HepG2 (cell line): ENCODE data around the gene NOB1. TPM values are rescaled to one million over a fixed set of nuclear protein-coding genes. Genes with fewer than 3 reads are reported as not detected.

Source experiments
- ATAC-seq: fragments of 200-7000 bp; cut with Tn5 transposase; 3 replicates; pipeline ENCODE4 v1.9.1; 2020; ENCODE audit warnings: mild to moderate bottlenecking, moderate library complexity
- Bru-seq: library from RNA; stranded (reverse); fragments of 400-500 nt; gene quantifications from one replicate; lab custom pipeline; 2021; lab: Mats Ljungman, UMichigan
- BruChase-seq, 2 experiments: library from RNA; stranded (reverse); fragments of 400-500 nt; gene quantifications; one replicate each; lab custom pipeline; 2021; lab: Mats Ljungman, UMichigan
- BruUV-seq: library from RNA; stranded (reverse); fragments of 400-500 nt; replicated peaks from 2 replicates; lab custom pipeline; 2021; lab: Mats Ljungman, UMichigan
- CTCF ChIA-PET: fragments of 300-600 bp; formaldehyde crosslinking; extraction: SDS; loops from one replicate; lab custom pipeline; 2021; ENCODE audit warnings: low total read pairs, inconsistent platforms, low intra/inter-chr PET ratio; lab: Yijun Ruan, JAX
- POLR2A ChIA-PET: fragments of 350-600 bp; sonication (Branson Sonifier 250); formaldehyde crosslinking; loops from one replicate; lab custom pipeline; 2020; ENCODE audit warnings: antibody characterized with exemption, inconsistent platforms; lab: Yijun Ruan, JAX
- DNase-seq: peaks from one replicate; pipeline ENCODE4 v3.0.0-alpha.2; 2015; ENCODE audit warnings: low spot score
- FAIRE-seq: peaks from 3 replicates; lab custom pipeline; 2011; peaks lifted over from hg19 to GRCh38; lab: Jason Lieb, UNC
- H2AFZ ChIP-seq: one replicate; pipeline ENCODE4 v1.6.1; 2011; ENCODE audit warnings: low read length, inconsistent platforms
- H3K27ac ChIP-seq: fragments of 300-600 bp; 3 replicates; pipeline ENCODE4 v1.8.0; 2011; ENCODE audit warnings: mixed run types, mild to moderate bottlenecking, mixed read lengths, low read length, inconsistent platforms; ENCODE audit not compliant: insufficient read depth; ENCODE audit errors: extremely low read length
- H3K27me3 ChIP-seq, 2 experiments: fragments of 200-600 bp in 1 of 2; 2 replicates in 1 of 2; 3 replicates in 1 of 2; pipeline versions ENCODE4 v1.6.0 to v1.8.0; 2011; ENCODE audit warnings: low read length in 2 of 2, mild to moderate bottlenecking in 2 of 2, moderate library complexity in 2 of 2, inconsistent platforms in 1 of 2; ENCODE audit not compliant: insufficient read depth in 2 of 2, control insufficient read depth in 1 of 2
- H3K36me3 ChIP-seq, 2 experiments: fragments of 200-600 bp in 1 of 2; replicated peaks in 1 of 2; 2 replicates in 1 of 2; 3 replicates in 1 of 2; pipeline versions ENCODE4 v1.5.1 to v1.8.0; 2011; ENCODE audit warnings: low read length in 2 of 2, inconsistent platforms in 1 of 2; ENCODE audit not compliant: insufficient read depth in 2 of 2, control insufficient read depth in 1 of 2
- H3K4me1 ChIP-seq: 2 replicates; pipeline ENCODE4 v1.5.1; 2012; ENCODE audit warnings: low read length, inconsistent platforms; ENCODE audit not compliant: insufficient read depth
- H3K4me2 ChIP-seq: 2 replicates; pipeline ENCODE4 v1.6.0; 2011; ENCODE audit warnings: low read depth, low read length, inconsistent platforms
- H3K4me3 ChIP-seq, 3 experiments: fragments of 200-600 bp in 1 of 3; sonication (generic), shearing (Covaris generic) in 1 of 3; replicated peaks in 1 of 3; 2 replicates each; pipeline ENCODE4 v1.5.1; 2011 to 2016; ENCODE audit warnings: low read length in 3 of 3, inconsistent platforms in 2 of 3, low read depth in 2 of 3, mild to moderate bottlenecking in 2 of 3, control low read depth in 1 of 3, mixed read lengths in 1 of 3; ENCODE audit not compliant: insufficient read depth in 1 of 3
- H3K79me2 ChIP-seq: one replicate; pipeline ENCODE4 v1.6.1; 2011; ENCODE audit warnings: low read length, inconsistent platforms; ENCODE audit not compliant: insufficient read depth
- H3K9ac ChIP-seq: 2 replicates; pipeline ENCODE4 v1.6.0; 2011; ENCODE audit warnings: mild to moderate bottlenecking, low read depth, low read length, inconsistent platforms; ENCODE audit not compliant: insufficient read depth
- H3K9me3 ChIP-seq: 2 replicates; pipeline ENCODE4 v1.5.1; 2012; ENCODE audit warnings: mild to moderate bottlenecking, low read length
- H4K20me1 ChIP-seq: 2 replicates; pipeline ENCODE4 v1.6.0; 2011; ENCODE audit warnings: inconsistent platforms, mild to moderate bottlenecking, low read length, moderate library complexity; ENCODE audit not compliant: insufficient read depth
- ATAD3A ChIP-seq: sonication (generic); formaldehyde crosslinking; IDR thresholded peaks from 2 replicates; pipeline ENCODE4 v1.4.0; 2020; ENCODE audit warnings: missing genetic modification reagents
- GPBP1L1 ChIP-seq: sonication (generic); formaldehyde crosslinking; IDR thresholded peaks from 2 replicates; pipeline ENCODE4 v1.5.0; 2020; ENCODE audit warnings: mild to moderate bottlenecking, missing genetic modification reagents
- NR2F2 ChIP-seq: IDR thresholded peaks from 2 replicates; pipeline ENCODE4 v1.6.1; 2012; ENCODE audit warnings: low read depth, inconsistent platforms, borderline replicate concordance
- PRDM4 ChIP-seq: sonication (generic); formaldehyde crosslinking; IDR thresholded peaks from 2 replicates; pipeline ENCODE4 v1.9.0; 2021; ENCODE audit warnings: missing genetic modification reagents, borderline replicate concordance
- RBM39 ChIP-seq: fragments of 200-400 bp; formaldehyde crosslinking; IDR thresholded peaks from one replicate; pipeline ENCODE4 v1.6.1; 2018; ENCODE audit warnings: antibody characterized with exemption, mild to moderate bottlenecking, low read depth, low read length; ENCODE audit not compliant: poor library complexity, severe bottlenecking
- SNAPC2 ChIP-seq: sonication (generic); formaldehyde crosslinking; IDR thresholded peaks from 2 replicates; pipeline ENCODE4 v1.8.1; 2022; ENCODE audit warnings: mild to moderate bottlenecking, missing genetic modification reagents
- U2AF1 ChIP-seq: fragments of 200-400 bp; formaldehyde crosslinking; optimal IDR thresholded peaks from 2 replicates; pipeline ENCODE3; 2017; ENCODE audit warnings: mild to moderate bottlenecking, low read depth, low read length
- ZC3H4 ChIP-seq: sonication (generic); formaldehyde crosslinking; IDR thresholded peaks from 2 replicates; pipeline ENCODE4 v1.4.0; 2020; ENCODE audit warnings: missing genetic modification reagents, borderline replicate concordance
- ZNF749 ChIP-seq: sonication (generic); formaldehyde crosslinking; IDR thresholded peaks from 2 replicates; pipeline ENCODE4 v1.8.0; 2022; ENCODE audit warnings: mild to moderate bottlenecking, missing genetic modification reagents, moderate library complexity, borderline replicate concordance
- ZNF772 ChIP-seq: sonication (generic); formaldehyde crosslinking; IDR thresholded peaks from 2 replicates; pipeline ENCODE4 v1.5.0; 2020; ENCODE audit warnings: mild to moderate bottlenecking, missing genetic modification reagents
- ZSCAN12 ChIP-seq: sonication (generic); formaldehyde crosslinking; IDR thresholded peaks from 2 replicates; pipeline ENCODE4 v1.9.0; 2021; ENCODE audit warnings: mild to moderate bottlenecking, missing genetic modification reagents
- WGBS: methylation state at CpG from one replicate; pipeline ENCODE4 v1.1.6; 2017; ENCODE audit warnings: low lambda C conversion rate; 5-methylcytosine and 5-hydroxymethylcytosine counted together
- in situ Hi-C: cut with HindIII; loops from 2 replicates; pipeline ENCODE4 v1.10.0; 2017; ENCODE audit warnings: low pct_unique_long_range_greater_than_20kb; ENCODE audit not compliant: extremely low pct_ligation_motif_present
- intact Hi-C: fragments of 100-400 bp; cut with micrococcal nuclease; formaldehyde crosslinking; loops from one replicate; pipeline ENCODE4 v1.10.0; 2022; ENCODE audit not compliant: unreplicated experiment
- long read RNA-seq, 2 experiments: library from RNA in 1 of 2; library from polyadenylated mRNA in 1 of 2; stranded (forward) in 1 of 2; unstranded in 1 of 2; transcript quantifications; one replicate each; pipeline ENCODE4 v2.0.0, GENCODE V29; 2019 to 2022
- polyA minus RNA-seq, 3 experiments: library from RNA; depleted of rRNA, polyadenylated mRNA; stranded (reverse); fragments of >200 nt; gene quantifications; 2 replicates each; pipeline ENCODE4 v1.2.3, GENCODE V29; 2011; ENCODE audit warnings: low replicate concordance in 1 of 3
- polyA plus RNA-seq, 8 experiments: library from polyadenylated mRNA; depleted of rRNA in 3 of 8; stranded (reverse) in 7 of 8; unstranded in 1 of 8; fragments of >200 nt; fragmentation: Illumina TruSeq in 4 of 8; extraction: Trizol in 4 of 8; gene quantifications; 2 replicates each; pipeline versions ENCODE4 v1.2.1 to v1.2.3, GENCODE V29; 2011 to 2016; ENCODE audit warnings: low read depth in 4 of 8, missing spikeins in 1 of 8, mixed read lengths in 1 of 8; ENCODE audit not compliant: insufficient read depth in 1 of 8
- total RNA-seq, 5 experiments: library from RNA; depleted of rRNA; stranded (reverse); fragments of >200 nt; fragmentation: Illumina TruSeq; extraction: Trizol; gene quantifications; 2 replicates each; pipeline ENCODE4 v1.2.3, GENCODE V29; 2016; ENCODE audit warnings: low read depth in 1 of 5

The NOB1 gene
- total RNA-seq (2016; rRNA removed; fragmentation: Illumina TruSeq; extraction: Trizol) (47.1 and 83.5 TPM in 2 replicates), polyA plus RNA-seq (2011; rRNA removed) (159 and 162 TPM in 2 replicates), polyA minus RNA-seq (2011; rRNA and poly(A)+ RNA removed; ENCODE audit: low replicate concordance) (115 and 322 TPM in 2 replicates), Bru-seq, nascent RNA (percentile 91 among the genes with signal in this experiment), BruChase-seq, experiment 1, labeled RNA remaining after a 6-hour chase (percentile 96 among the genes with signal in this experiment), BruChase-seq, experiment 2, labeled RNA remaining after a 2-hour chase (percentile 93 among the genes with signal in this experiment)
- 30.5 and 33.0 TPM in 2 replicates for total RNA-seq (2016; cell fraction: cytosol; rRNA removed; fragmentation: Illumina TruSeq; extraction: Trizol; ENCODE audit: low read depth)
- total RNA-seq (2016; cell fraction: insoluble cytoplasmic fraction; rRNA removed; fragmentation: Illumina TruSeq; extraction: Trizol), result 48.8 and 85.3 TPM in 2 replicates
- total RNA-seq (2016; cell fraction: membrane; rRNA removed; fragmentation: Illumina TruSeq; extraction: Trizol), result 54.4 and 54.7 TPM in 2 replicates
- 37.1 and 40.2 TPM in 2 replicates for total RNA-seq (2016; cell fraction: nucleus; rRNA removed; fragmentation: Illumina TruSeq; extraction: Trizol)
- polyA plus RNA-seq (2011; cell fraction: cytosol; rRNA removed), result 187 and 245 TPM in 2 replicates
- 97.8 and 101 TPM in 2 replicates for polyA plus RNA-seq (2011; cell fraction: nucleus; rRNA removed)
- polyA plus RNA-seq (2012), result 151 and 164 TPM in 2 replicates
- polyA plus RNA-seq (2016; cell fraction: cytosol; fragmentation: Illumina TruSeq; extraction: Trizol; ENCODE audit: low read depth), result 53.6 and 57.2 TPM in 2 replicates
- polyA plus RNA-seq (2016; cell fraction: insoluble cytoplasmic fraction; fragmentation: Illumina TruSeq; extraction: Trizol; ENCODE audit: low read depth), result 224 and 233 TPM in 2 replicates
- 81.4 and 91.5 TPM in 2 replicates for polyA plus RNA-seq (2016; cell fraction: membrane; fragmentation: Illumina TruSeq; extraction: Trizol; ENCODE audit: low read depth)
- 100 and 106 TPM in 2 replicates for polyA plus RNA-seq (2016; cell fraction: nucleus; fragmentation: Illumina TruSeq; extraction: Trizol; ENCODE audit: insufficient read depth, low read depth)
- 172 TPM in 2 replicates for polyA minus RNA-seq (2011; cell fraction: cytosol; rRNA and poly(A)+ RNA removed)
- 70.4 and 93.7 TPM in 2 replicates for polyA minus RNA-seq (2011; cell fraction: nucleus; rRNA and poly(A)+ RNA removed)
- long read RNA-seq, experiment 1, transcript NOB1-201 (9 exons, 1,734 nt), result major isoform, 273 of 320 reads
- long read RNA-seq, experiment 1, partial matches to known transcripts, result 19 of 320 reads
- long read RNA-seq, experiment 1, other reads (novel, unspliced or antisense), result 28 of 320 reads
- long read RNA-seq, experiment 2, transcript NOB1-201 (9 exons, 1,734 nt), result major isoform, 194 of 347 reads
- long read RNA-seq, experiment 2, partial matches to known transcripts, result 114 of 347 reads
- long read RNA-seq, experiment 2, other reads (novel, unspliced or antisense), result 37 of 347 reads

GRCh38 chr16:69754469-69755310 lies at the start of gene NOB1:
TSS of gene NOB1 (minus strand) at chr16:69754926. CDS start at chr16:69754910, 16 bp downstream.
- CTCF ChIA-PET, result interaction anchor here (1.4 to 2.0 kb wide), 2 partner anchors 45 to 176 kb away, joined by 4 to 38 read pairs; no protein-coding TSS in a partner anchor
- H3K27ac ChIP-seq, result peak within 1 kb of the TSS; percentile 74
- H3K4me2 ChIP-seq, result peak within 1 kb of the TSS; percentile 90
- intact Hi-C loops, result loop anchor here (1.0 kb wide), 3 partner anchors 28 to 358 kb away; partner anchors contain the start of gene NQO1
- H3K27me3 ChIP-seq, result peaks cover 0 to 5% of the 10 kb centered on the region in 2 experiments; a peak in 1 of 5 replicates
- in situ Hi-C loops, result loop anchor here (5.0 kb wide), 1 partner anchor 42 kb away; no protein-coding TSS in a partner anchor
- peaks cover 40% of the 10 kb centered on the region for H3K4me1 ChIP-seq
- ATAC-seq, result peak; percentile 96
- WGBS, result 1% methylated on average over 45 of the region's 58 CpGs
- H4K20me1 ChIP-seq, result no peaks in the 10 kb centered on the region
- peak; percentile 28 for FAIRE-seq
- POLR2A ChIA-PET, result interaction anchor here (0.6 to 8.5 kb wide), 24 partner anchors 8 to 415 kb away, joined by 3 to 211 read pairs (median 5); partner anchors contain the start of genes NFAT5, NIP7, NQO1 and TERF2
- peak within 1 kb of the TSS; percentile 96 to 100 (median 100) for H3K4me3 ChIP-seq
- peaks cover 5 to 28% of the 10 kb centered on the region in 2 experiments for H3K36me3 ChIP-seq
- H3K79me2 ChIP-seq, result peaks cover 46% of the 10 kb centered on the region
- peak within 1 kb of the TSS; percentile 98 for H3K9ac ChIP-seq
- DNase-seq, result peak; percentile 96
- H2AFZ ChIP-seq, result no peak within 1 kb of the TSS
- H3K9me3 ChIP-seq, result no peaks in the 10 kb centered on the region
- TSS peak; percentile 68 for BruUV-seq
- TF ChIP-seq ZNF749 (CRISPR knock-in tag) (no peak), ATAD3A (no peak), ZSCAN12 (no peak), ZC3H4 (CRISPR knock-in tag) (peak; percentile 72; the same call in 1 of the 2 replicates), U2AF1 (no peak), NR2F2 (peak; percentile 13; the same call in 1 of the 2 replicates), ZNF772 (CRISPR knock-in tag) (peak; percentile 98), PRDM4 (CRISPR knock-in tag) (no peak), SNAPC2 (CRISPR knock-in tag) (peak; percentile 94; the same call in 1 of the 2 replicates), GPBP1L1 (CRISPR knock-in tag) (no peak), RBM39 (peak; percentile 74)
